GM21529 (cell line): ENCODE data around the gene RASSF3.
"Not testable (repeated sequence)": the region's sequence is repeated elsewhere in the genome, so short reads cannot be mapped to it uniquely, and the experiment has no call there.

Experiments
- ATAC-seq: cut with Tn5 transposase; IDR thresholded peaks from one replicate; pipeline ENCODE4 v1.9.1; 2021; ENCODE audit not compliant: unreplicated experiment

Gene RASSF3

DNA sequence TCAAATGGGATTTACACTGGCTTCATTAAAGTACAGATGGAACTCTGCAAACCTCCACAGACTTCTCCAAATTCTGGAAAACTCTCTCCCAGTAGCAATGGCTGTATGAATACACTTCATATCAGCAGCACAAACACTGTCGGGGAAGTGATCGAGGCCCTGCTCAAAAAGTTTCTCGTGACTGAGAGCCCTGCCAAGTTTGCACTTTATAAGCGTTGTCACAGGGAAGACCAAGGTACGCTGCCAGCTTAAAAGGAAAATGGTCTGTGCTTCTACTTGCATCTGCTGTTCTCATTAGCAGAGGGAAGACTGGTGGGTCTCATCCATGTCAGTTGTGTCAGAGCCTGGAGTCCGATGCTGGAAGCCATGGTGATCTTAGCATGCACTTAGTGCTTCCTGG is 77.9 kb downstream of the RASSF3 start:
- ATAC-seq, result no peak

DNA sequence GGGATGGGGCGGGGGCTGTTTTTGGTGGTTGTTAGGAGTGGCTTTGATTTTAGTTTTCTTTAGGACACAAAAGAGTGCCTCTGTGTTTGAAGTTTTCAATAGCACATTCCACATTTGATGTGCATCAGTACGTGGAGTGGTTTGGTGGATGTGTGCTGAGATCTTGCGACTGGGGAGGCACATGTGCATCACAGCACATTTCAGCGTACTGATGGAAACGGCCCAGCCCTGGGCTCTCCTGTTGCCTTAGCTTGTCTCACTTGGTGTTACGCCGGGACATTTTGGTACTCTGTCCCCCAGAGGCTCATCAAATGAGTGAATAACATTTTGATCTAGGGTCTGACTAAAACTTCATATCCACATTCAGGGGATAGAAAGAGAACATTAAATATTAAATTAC is 78.4 kb downstream of the RASSF3 start:
- ATAC-seq, result no peak

- ATAC-seq, result not testable (repeated sequence)
These were observed 79.9 kb downstream of the RASSF3 start for GRCh38 chr12:64690236-64690635.

DNA sequence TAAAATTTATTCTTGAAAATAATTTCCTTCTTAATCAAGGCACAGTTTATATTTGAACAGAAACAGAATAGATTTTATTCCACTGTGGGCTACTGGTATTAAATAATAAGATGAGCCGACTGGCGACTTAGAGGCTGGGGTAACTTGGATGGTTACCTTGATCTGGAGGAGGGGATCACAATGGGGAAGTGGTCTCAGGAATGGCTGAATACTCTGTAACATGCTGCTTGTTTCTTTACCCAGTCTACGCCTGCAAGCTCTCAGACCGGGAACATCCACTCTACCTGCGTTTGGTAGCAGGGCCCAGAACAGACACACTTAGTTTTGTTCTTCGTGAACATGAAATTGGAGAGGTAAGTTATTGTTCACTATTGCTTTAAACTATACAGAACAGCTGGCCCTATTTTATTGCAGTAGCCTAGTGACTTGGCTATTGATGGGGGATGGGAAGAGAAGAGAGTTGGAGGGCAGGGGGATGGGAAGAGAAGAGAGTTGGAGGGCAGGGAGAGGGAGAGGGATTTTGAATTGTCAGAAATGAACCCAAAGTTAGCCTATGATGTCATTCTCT is 81.0 kb downstream of the RASSF3 start:
- ATAC-seq, result no peak

- ATAC-seq, result no peak
These were observed 81.7 kb downstream of the RASSF3 start for GRCh38 chr12:64691795-64692583.

DNA sequence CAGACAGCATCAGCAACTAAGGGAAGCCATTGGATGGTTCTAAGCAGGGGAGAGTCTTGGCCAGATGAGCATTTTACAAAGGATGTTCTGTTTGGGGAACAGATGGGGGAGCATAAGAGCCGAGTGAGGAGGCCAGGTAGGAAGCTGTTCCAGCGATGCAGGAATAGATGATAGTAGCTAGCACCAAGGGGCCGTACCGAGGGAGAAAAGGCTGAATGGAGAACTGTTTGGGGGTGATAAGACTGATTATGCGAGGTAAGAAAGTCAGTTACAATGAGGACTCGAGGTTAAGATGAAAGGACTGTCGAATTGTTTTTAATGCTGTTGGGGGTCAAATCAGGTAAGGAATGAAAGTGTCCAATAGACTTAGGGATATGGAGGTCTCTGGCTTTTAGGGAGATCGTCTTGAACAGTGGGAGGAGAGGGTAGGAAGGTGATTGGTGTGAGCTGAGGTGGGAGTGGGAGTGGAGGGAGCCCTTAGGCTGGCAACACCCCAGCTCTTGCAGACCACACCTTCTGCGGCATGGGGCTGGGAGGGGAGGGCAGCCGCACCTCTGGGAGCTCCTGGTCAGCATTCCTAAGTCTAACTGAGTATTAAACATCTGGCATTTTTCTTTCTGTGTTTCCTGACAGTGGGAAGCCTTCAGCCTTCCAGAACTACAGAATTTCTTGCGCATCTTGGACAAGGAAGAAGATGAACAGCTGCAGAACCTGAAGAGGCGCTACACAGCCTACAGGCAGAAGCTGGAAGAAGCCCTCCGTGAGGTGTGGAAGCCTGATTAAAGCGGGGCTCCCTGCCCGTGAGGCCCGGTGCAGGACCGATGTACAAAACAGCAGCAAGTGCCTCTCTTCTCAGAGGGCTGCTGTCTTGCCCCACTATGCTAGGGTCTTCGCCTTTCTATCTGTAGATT is 84.1 kb downstream of the RASSF3 start:
- ATAC-seq, result no peak

- no peak for ATAC-seq
These were observed 85.3 kb downstream of the RASSF3 start for GRCh38 chr12:64695550-64695949.

- ATAC-seq, result no peak
These were observed 85.9 kb downstream of the RASSF3 start for GRCh38 chr12:64696080-64696741.

DNA sequence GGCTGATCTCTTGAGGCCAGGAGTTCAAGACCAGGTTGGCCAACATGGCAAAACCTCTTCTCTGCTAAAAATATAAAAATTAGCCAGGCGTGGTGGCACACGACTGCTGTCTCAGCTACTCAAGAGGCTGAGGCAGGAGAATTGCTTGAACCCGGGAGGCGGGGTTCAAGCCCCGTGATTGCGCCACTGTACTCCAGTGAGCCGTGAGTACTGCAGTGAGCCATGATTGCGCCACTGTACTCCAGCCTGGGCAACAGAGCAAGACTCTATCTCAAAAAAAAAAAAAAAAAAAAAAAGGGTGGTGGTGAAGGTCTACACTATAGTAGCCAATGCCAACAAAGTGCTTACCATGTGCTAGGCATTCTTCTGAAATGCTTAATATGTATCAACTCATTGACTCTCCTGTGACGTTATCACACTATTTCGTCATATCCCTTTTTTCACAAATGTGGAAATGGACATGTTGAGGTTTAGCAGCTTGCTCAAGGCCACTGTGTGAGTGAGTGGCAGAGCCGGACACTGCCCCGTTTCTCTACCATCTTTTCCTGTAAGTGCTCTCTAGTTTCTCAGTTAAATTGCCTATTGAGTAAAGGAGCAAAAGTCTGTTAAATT is 89.3 kb downstream of the RASSF3 start:
- no peak for ATAC-seq

DNA sequence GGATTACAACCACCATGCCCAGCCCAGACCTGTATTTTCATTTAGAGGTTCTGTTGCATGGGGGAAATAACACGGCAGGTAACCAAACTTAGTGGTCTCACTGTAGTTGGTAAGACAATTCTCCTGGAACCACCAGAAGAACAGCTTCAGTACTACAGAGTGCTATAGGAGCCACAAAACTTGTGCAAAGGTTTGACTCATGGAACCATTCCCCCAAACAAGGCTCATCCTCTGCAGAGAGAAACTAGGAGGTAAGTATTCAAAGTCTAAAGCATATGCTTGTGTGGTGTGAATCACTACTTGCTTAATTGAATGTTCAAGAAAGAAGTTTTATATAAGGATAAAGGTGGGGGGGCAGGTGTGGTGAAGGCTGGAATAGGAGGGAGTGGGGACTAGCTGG is 90.2 kb downstream of the RASSF3 start:
- ATAC-seq, result no peak

GRCh38 chr12:64701283-64701682 is 91.0 kb downstream of the RASSF3 start:
- ATAC-seq, result no peak

- no peak for ATAC-seq
These were observed 96.0 kb downstream of the RASSF3 start for GRCh38 chr12:64706306-64706705.

DNA sequence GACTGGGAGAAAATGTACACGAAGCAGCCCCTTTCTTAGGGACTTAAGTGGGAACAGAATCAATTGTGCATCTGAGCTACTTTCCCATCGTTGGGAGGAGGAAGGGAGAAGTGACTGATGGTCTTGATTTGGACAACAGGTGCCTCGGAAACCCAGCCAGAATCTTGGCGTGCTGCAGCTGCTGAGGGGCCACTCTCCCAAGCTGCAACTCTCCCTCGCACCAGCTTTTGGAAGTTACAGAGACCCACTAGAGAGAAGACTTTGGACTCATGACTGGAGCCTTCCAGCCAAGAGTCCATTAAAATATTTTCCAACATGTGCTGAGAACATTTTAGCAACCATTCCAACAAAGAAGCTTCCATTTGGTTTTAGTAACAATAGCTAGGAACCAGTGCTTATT is 96.6 kb downstream of the RASSF3 start:
- no peak for ATAC-seq

DNA sequence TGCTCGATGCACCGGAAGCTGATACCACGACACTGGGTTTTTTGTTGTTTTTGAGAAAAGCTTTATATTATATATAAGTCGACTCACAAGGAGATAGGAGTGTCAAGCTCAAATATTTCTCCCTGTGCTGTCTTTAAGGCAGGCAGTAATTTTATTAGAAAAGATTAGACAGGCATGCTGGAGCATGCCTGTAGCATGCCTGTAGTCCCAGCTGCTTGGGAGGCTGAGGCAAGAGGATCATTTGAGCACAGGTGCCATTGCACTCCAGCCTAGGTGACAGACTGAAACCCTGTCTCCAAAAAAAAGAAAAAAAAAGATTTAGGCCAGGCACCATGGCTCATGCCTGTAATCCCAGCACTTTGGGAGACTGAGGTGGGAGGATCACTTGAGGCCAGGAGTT is 97.1 kb downstream of the RASSF3 start:
- ATAC-seq, result no peak

DNA sequence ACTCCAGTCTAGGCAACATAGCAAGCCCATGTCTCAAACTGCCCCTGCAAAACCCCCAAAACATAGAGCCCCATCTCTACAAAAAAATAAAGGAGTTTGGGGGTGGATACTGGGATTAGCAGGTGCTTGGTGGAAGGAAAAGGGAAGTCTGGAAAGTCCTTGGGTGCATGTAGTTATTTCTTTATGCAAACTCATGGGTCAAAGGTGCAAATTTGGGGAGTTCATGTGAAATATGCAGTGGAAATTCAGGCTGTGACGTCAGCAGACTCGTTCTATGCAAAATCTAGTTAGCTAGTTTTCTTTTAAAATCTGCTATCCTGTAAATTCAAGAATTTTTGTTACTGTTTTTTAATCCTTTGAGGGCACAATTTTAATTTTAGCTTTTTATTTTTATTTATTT is 97.6 kb downstream of the RASSF3 start:
- no peak for ATAC-seq

GRCh38 chr12:64709429-64709828 is 99.1 kb downstream of the RASSF3 start:
- no peak for ATAC-seq

- no peak for ATAC-seq
These were observed 103.1 kb downstream of the RASSF3 start for GRCh38 chr12:64713376-64713775.

GRCh38 chr12:64714551-64714968 is 104.3 kb downstream of the RASSF3 start:
- peak; percentile 72 for ATAC-seq

- no peak for ATAC-seq
These were observed 106.1 kb downstream of the RASSF3 start for GRCh38 chr12:64716371-64716770.

DNA sequence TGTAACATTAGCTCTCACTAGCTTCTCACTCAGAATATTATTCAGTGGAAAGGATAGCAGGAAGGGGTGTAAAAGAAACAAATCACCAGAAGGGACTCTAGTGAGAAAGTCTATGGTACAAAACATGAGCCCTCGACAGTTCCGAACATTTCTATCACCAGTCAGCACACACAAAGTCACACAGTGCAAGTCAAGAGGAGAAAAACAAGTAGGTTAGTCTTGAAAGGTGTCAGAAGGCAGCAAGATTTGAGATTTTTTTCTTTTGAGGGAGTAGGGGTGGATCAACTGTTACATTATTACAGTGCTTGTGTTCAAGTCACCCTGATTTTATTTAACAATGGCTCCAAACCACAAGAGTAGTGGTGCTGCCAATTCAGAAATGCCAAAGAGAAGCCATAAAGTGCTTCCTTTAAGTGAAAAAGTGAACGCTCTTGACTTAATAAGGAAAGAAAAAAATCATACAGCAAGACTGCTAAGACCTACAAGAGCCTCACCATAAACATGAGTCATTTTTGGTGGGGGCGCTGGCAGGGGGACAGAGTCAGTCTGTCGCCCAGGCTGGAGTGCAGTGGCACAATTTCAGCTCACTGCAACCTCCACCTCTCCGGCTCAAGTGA is 106.7 kb downstream of the RASSF3 start:
- no peak for ATAC-seq
